NT2/D1 (cell line): ENCODE measurements around the gene PCDHB2.

Experiments used
- SUZ12 ChIP-seq: IDR thresholded peaks from 2 replicates; pipeline ENCODE4 v1.6.1; 2011; ENCODE audit not compliant: insufficient read length, insufficient read depth; ENCODE audit errors: extremely low read depth
- YY1 ChIP-seq: IDR thresholded peaks from 2 replicates; pipeline ENCODE4 v1.6.1; 2011; ENCODE audit not compliant: insufficient read length, insufficient read depth
- ZNF274 ChIP-seq: IDR thresholded peaks from 2 replicates; pipeline ENCODE4 v1.6.1; 2011; ENCODE audit warnings: mild to moderate bottlenecking, low read depth, low read length

DNA sequence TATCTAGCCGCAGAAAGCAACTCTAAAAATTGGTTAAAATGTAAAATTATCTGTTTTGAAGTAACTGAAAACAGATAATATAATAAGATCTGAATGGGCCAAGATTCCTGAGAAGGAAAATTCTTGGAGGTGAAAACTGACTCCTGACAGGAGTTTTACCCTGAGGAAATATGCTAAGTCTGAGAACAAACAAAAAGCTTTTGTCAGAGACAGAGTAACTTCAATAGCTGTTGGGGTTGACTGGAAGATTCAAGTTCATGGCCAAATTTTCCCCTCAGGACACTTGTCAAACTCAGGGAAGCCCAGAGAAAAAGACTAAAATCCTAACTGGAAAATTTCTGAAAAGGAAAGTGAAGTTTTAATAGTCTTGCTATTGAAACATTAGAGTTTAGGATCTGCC lies 32.9 kb downstream of the PCDHB2 start:
- no peak for TF ChIP-seq YY1
- no peak for TF ChIP-seq ZNF274
- no peak for TF ChIP-seq SUZ12
